ENCODE data around the gene AFF3. TPM values are rescaled to one million over a fixed set of nuclear protein-coding genes. Genes with fewer than 3 reads are reported as not detected.

AFF3 gene, protein sequence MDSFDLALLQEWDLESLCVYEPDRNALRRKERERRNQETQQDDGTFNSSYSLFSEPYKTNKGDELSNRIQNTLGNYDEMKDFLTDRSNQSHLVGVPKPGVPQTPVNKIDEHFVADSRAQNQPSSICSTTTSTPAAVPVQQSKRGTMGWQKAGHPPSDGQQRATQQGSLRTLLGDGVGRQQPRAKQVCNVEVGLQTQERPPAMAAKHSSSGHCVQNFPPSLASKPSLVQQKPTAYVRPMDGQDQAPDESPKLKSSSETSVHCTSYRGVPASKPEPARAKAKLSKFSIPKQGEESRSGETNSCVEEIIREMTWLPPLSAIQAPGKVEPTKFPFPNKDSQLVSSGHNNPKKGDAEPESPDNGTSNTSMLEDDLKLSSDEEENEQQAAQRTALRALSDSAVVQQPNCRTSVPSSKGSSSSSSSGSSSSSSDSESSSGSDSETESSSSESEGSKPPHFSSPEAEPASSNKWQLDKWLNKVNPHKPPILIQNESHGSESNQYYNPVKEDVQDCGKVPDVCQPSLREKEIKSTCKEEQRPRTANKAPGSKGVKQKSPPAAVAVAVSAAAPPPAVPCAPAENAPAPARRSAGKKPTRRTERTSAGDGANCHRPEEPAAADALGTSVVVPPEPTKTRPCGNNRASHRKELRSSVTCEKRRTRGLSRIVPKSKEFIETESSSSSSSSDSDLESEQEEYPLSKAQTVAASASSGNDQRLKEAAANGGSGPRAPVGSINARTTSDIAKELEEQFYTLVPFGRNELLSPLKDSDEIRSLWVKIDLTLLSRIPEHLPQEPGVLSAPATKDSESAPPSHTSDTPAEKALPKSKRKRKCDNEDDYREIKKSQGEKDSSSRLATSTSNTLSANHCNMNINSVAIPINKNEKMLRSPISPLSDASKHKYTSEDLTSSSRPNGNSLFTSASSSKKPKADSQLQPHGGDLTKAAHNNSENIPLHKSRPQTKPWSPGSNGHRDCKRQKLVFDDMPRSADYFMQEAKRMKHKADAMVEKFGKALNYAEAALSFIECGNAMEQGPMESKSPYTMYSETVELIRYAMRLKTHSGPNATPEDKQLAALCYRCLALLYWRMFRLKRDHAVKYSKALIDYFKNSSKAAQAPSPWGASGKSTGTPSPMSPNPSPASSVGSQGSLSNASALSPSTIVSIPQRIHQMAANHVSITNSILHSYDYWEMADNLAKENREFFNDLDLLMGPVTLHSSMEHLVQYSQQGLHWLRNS (N-terminal part only)
- under 1 TPM; 0.48 to 0.53 TPM for total RNA-seq
- 1.3 TPM for polyA plus RNA-seq

DNA sequence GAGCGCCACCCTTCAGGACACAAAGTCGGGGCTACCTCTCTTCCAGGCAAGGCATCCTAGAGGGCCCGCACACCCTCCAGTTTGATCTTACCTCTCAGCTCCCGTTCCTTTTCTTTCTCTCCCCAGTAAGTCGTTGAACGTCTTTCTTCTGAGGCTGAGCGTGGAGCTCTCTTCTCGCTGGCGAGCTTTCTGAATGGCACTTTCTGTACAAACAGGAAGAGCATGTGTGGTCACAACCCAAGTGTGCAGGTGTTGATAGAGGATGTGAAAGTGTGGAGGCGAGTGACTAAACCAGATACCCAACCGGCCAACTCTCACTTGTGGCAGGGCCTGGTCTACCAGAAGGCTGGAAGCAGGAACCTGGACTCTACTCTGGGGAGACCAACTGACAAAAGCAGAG lies at the start of gene AFF3:
AFF3 (minus strand) TSS at position 198 of the 400 bp plus-strand sequence. CDS start 38,136 bp downstream, outside the sequence.
- CTCF ChIA-PET = no interaction called here
- Mint-ChIP-seq H3K27ac (peak within 1 kb of the TSS in 7 of 8 donors; percentile 13 to 92 (median 60)), H3K4me3 (peak within 1 kb of the TSS; percentile 65 to 88 (median 78)), H3K27me3 (peaks cover 0 to 24% of the 10 kb centered on the region in 2 donors), H3K4me1 (peaks cover 18 to 40% (median 21%) of the 10 kb centered on the region in 3 donors), H3K9me3 (peaks cover 0 to 3% (median 0%) of the 10 kb centered on the region in 5 donors), H3K36me3 (no peaks in the 10 kb centered on the region)
- no peaks in the 10 kb centered on the region for H3K36me3 ChIP-seq (ENCODE audit: insufficient read depth, low read length)
- no peaks in the 10 kb centered on the region for H3K27me3 ChIP-seq (ENCODE audit: insufficient read depth, low read length, poor library complexity, severe bottlenecking)
- POLR2A ChIA-PET = no interaction called here
- DNase-seq = peak in 2 of 5 donors; percentile 6 to 20
- H3K9me3 ChIP-seq (ENCODE audit: low read length) = no peaks in the 10 kb centered on the region
- H3K4me3 ChIP-seq (ENCODE audit: low read length) = peak within 1 kb of the TSS; percentile 55
- H3K4me1 ChIP-seq (ENCODE audit: insufficient read depth, low read length) = peaks cover 37% of the 10 kb centered on the region
- H3K27ac ChIP-seq (ENCODE audit: low read depth, low read length) = no peak within 1 kb of the TSS

DNA sequence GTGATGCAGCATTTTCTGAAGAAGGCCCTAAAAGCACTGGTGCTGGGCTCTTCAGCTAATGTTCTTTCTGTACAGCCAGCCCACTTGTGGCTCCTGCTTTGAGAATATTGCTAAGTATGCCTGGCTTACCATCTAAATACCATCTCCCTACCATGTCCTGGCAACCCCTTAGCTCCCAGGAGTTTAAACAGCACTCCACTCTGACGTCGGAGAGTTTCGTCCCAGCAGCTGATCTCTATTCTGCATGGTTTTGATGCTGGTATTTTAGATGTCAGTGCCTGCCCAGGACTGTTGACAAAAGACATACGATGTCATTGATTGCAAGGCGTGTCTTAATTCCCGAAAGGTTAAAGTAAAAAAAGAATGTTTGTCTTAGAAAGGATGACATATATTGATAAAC lies 47.0 kb upstream of the AFF3 start:
- CTCF ChIA-PET = no interaction called here
- Mint-ChIP-seq H3K9me3 (no peaks in the 10 kb centered on the region), H3K4me3 (no peak overlapping the region), H3K27me3 (peaks cover 4 to 11% of the 10 kb centered on the region in 2 donors), H3K36me3 (no peaks in the 10 kb centered on the region), H3K27ac (no peak overlapping the region), H3K4me1 (no peaks in the 10 kb centered on the region)
- H3K4me1 ChIP-seq (ENCODE audit: insufficient read depth, low read length) = no peaks in the 10 kb centered on the region
- DNase-seq = no peak
- H3K36me3 ChIP-seq (ENCODE audit: insufficient read depth, low read length) = no peaks in the 10 kb centered on the region
- POLR2A ChIA-PET = no interaction called here
- H3K27ac ChIP-seq (ENCODE audit: low read depth, low read length) = no peak overlapping the region
- H3K4me3 ChIP-seq (ENCODE audit: low read length) = no peak overlapping the region
- no peaks in the 10 kb centered on the region for H3K27me3 ChIP-seq (ENCODE audit: insufficient read depth, low read length, poor library complexity, severe bottlenecking)
- H3K9me3 ChIP-seq (ENCODE audit: low read length) = no peaks in the 10 kb centered on the region

DNA sequence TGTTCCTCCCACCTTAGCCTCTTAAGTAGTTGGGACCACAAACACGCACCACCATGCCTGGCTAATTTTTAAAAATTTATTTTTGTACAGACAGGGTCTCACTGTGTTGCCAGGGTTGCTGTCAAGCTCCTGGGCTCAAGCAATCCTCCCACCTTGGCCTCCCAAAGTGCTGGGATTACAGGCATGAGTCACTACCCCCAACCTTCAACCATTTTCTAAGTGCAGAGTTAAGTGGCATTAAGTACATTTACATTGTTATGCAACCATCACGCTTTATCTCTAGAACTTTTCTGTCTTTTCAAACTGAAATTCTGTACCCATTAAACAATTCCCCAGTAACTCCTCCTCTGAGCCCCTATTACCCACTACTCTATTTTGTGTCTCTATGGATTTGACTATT lies 45.9 kb upstream of the AFF3 start:
- Histone ChIP-seq H3K27ac (ENCODE audit: low read depth, low read length) (no peak overlapping the region), H3K9me3 (ENCODE audit: low read length) (no peaks in the 10 kb centered on the region), H3K4me1 (ENCODE audit: insufficient read depth, low read length) (no peaks in the 10 kb centered on the region), H3K36me3 (ENCODE audit: insufficient read depth, low read length) (no peaks in the 10 kb centered on the region), H3K27me3 (ENCODE audit: insufficient read depth, low read length, poor library complexity, severe bottlenecking) (no peaks in the 10 kb centered on the region), H3K4me3 (ENCODE audit: low read length) (no peak overlapping the region)
- Mint-ChIP-seq H3K27ac (no peak overlapping the region), H3K4me3 (no peak overlapping the region), H3K4me1 (no peaks in the 10 kb centered on the region), H3K36me3 (no peaks in the 10 kb centered on the region), H3K9me3 (no peaks in the 10 kb centered on the region), H3K27me3 (peaks cover 4 to 11% of the 10 kb centered on the region in 2 donors)
- POLR2A ChIA-PET = no interaction called here
- CTCF ChIA-PET = no interaction called here
- no peak for DNase-seq

DNA sequence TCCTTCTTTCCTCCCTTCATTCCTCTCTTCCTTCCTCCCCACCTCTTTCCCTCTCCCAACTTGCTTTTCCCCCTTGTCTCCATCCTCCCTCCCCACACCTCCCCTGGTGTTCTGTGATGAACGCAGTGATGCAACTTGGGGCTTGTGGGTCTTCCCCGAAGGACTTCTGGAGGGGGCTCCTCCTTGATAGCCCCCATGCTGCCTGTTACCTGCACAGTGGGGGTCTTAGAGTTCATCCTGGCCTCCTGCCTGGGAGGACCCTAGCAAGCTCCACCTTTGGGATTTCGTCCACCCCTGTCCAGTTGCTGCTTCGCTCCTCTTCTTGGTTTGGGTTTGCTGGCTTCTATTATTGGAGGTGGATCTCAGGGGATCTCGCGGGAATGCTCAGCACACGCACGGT lies 43.7 kb upstream of the AFF3 start:
- Mint-ChIP-seq H3K9me3 (no peaks in the 10 kb centered on the region), H3K27me3 (peaks cover 0 to 1% of the 10 kb centered on the region in 2 donors), H3K4me1 (no peaks in the 10 kb centered on the region), H3K4me3 (no peak overlapping the region), H3K36me3 (no peaks in the 10 kb centered on the region), H3K27ac (no peak overlapping the region)
- Histone ChIP-seq H3K4me3 (ENCODE audit: low read length) (no peak overlapping the region), H3K27me3 (ENCODE audit: insufficient read depth, low read length, poor library complexity, severe bottlenecking) (no peaks in the 10 kb centered on the region), H3K27ac (ENCODE audit: low read depth, low read length) (no peak overlapping the region), H3K36me3 (ENCODE audit: insufficient read depth, low read length) (no peaks in the 10 kb centered on the region), H3K9me3 (ENCODE audit: low read length) (no peaks in the 10 kb centered on the region), H3K4me1 (ENCODE audit: insufficient read depth, low read length) (no peaks in the 10 kb centered on the region)
- POLR2A ChIA-PET = no interaction called here
- DNase-seq = no peak
- CTCF ChIA-PET = no interaction called here

DNA sequence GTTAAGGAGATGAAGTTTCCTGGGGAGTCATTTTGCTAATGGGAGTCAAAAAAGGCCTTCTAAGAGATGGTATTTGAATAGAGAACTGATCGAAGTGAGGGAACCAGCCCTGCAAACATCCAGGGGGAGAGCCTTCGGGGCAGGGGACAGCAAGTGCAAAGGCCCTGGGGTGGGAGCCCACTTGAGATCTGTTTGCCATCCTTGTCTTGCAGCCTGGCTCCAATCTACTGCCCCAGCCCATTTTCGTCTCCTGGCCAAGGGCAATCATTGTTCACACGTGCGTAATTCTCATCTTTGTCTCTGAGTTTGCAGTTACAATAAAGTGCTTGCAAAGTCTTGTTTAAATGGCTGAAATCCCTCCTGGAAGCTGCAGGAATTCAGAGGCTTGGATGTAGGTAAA lies 43.1 kb upstream of the AFF3 start:
- CTCF ChIA-PET = no interaction called here
- no peaks in the 10 kb centered on the region for H3K4me1 ChIP-seq (ENCODE audit: insufficient read depth, low read length)
- POLR2A ChIA-PET = no interaction called here

DNA sequence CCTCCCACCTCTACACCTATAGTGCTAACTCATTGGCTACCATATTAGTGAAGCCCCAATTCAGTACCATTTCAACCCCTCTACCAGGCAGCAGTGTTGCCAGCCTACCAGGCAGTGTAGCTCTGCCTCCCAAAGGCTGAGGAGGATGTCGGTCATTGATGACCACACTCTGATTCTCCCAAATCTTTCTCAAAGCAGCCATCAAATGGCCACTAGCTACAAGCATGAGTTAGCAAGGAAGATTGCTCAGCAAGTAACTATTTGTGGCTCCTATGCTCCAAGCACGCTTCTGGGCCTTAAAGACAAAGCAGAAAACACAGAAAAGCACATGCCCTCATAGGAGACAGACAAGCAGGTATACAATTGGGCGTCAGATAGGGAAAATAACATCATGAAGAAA lies 42.7 kb upstream of the AFF3 start:
- H3K27me3 ChIP-seq (ENCODE audit: insufficient read depth, low read length, poor library complexity, severe bottlenecking) = no peaks in the 10 kb centered on the region

More for the DNA sequence above, 43.1 kb upstream of the AFF3 start:
- H3K27ac Mint-ChIP-seq = no peak overlapping the region
- H3K4me3 ChIP-seq (ENCODE audit: low read length) = no peak overlapping the region
- H3K4me3 Mint-ChIP-seq = no peak overlapping the region
- H3K27ac ChIP-seq (ENCODE audit: low read depth, low read length) = no peak overlapping the region
- H3K36me3 ChIP-seq (ENCODE audit: insufficient read depth, low read length) = no peaks in the 10 kb centered on the region
- no peaks in the 10 kb centered on the region for H3K9me3 ChIP-seq (ENCODE audit: low read length)
- no peaks in the 10 kb centered on the region for H3K27me3 ChIP-seq (ENCODE audit: insufficient read depth, low read length, poor library complexity, severe bottlenecking)
- no peak for DNase-seq
- peaks cover 0 to 1% of the 10 kb centered on the region in 2 donors for H3K27me3 Mint-ChIP-seq
- H3K36me3 Mint-ChIP-seq = no peaks in the 10 kb centered on the region
- no peaks in the 10 kb centered on the region for H3K4me1 Mint-ChIP-seq
- no peaks in the 10 kb centered on the region for H3K9me3 Mint-ChIP-seq

DNA sequence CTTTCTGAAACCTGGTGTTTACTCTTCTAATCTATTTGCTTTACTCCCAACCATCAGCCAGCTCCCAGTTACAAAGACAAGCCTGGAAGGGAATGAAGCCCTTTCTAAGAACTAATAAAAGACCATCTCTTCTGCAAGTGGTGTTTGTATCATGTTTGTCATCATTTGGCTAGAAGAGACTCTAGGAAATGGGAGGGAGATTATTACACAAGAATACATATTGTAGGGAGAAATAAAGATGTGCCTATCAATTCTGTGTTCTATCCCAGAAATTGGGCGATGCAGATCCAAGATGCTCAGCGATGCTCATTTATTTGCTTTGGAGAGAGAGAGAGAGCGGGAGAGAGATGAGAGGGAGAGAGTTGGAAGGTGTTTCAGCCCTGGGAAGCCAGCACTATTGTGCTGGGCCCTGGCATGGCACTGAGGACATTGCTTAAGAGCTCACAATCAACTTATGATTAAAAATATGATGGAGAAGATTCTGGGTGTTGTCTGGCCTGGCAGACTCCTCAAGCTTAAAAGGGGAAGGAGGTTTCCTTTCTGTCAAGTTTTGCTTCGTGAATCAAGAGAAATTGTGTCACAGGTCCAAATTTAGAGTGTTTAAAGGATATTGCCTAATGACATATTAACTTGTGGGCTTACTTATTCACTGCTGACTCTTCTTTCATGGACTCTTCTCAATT lies 41.8 kb upstream of the AFF3 start:
- H3K9me3 Mint-ChIP-seq = no peaks in the 10 kb centered on the region
- DNase-seq = no peak
- H3K27me3 Mint-ChIP-seq = no peaks in the 10 kb centered on the region
- no peak overlapping the region for H3K27ac ChIP-seq (ENCODE audit: low read depth, low read length)
- CTCF ChIA-PET = no interaction called here
- H3K4me1 Mint-ChIP-seq = no peaks in the 10 kb centered on the region
- no peaks in the 10 kb centered on the region for H3K4me1 ChIP-seq (ENCODE audit: insufficient read depth, low read length)
- H3K36me3 Mint-ChIP-seq = no peaks in the 10 kb centered on the region
- no peak overlapping the region for H3K27ac Mint-ChIP-seq
- no peaks in the 10 kb centered on the region for H3K9me3 ChIP-seq (ENCODE audit: low read length)
- H3K4me3 Mint-ChIP-seq = no peak overlapping the region
- no peaks in the 10 kb centered on the region for H3K27me3 ChIP-seq (ENCODE audit: insufficient read depth, low read length, poor library complexity, severe bottlenecking)
- H3K4me3 ChIP-seq (ENCODE audit: low read length) = no peak overlapping the region
- POLR2A ChIA-PET = no interaction called here
- no peaks in the 10 kb centered on the region for H3K36me3 ChIP-seq (ENCODE audit: insufficient read depth, low read length)

More for the DNA sequence above, 42.7 kb upstream of the AFF3 start:
- Histone ChIP-seq H3K4me3 (ENCODE audit: low read length) (no peak overlapping the region), H3K4me1 (ENCODE audit: insufficient read depth, low read length) (no peaks in the 10 kb centered on the region), H3K9me3 (ENCODE audit: low read length) (no peaks in the 10 kb centered on the region), H3K36me3 (ENCODE audit: insufficient read depth, low read length) (no peaks in the 10 kb centered on the region), H3K27ac (ENCODE audit: low read depth, low read length) (no peak overlapping the region)
- H3K4me1 Mint-ChIP-seq = no peaks in the 10 kb centered on the region
- peaks cover 0 to 1% of the 10 kb centered on the region in 2 donors for H3K27me3 Mint-ChIP-seq
- no peaks in the 10 kb centered on the region for H3K9me3 Mint-ChIP-seq
- ChIA-PET CTCF (no interaction called here), POLR2A (no interaction called here)
- H3K36me3 Mint-ChIP-seq = no peaks in the 10 kb centered on the region
- no peak overlapping the region for H3K27ac Mint-ChIP-seq
- no peak overlapping the region for H3K4me3 Mint-ChIP-seq
- DNase-seq = no peak

All from CD8-positive, alpha-beta memory T cell (primary cell).